DOHH2 (cell line): ENCODE data around the gene MAP2K6.

Experiments
- H3F3A ChIP-seq: fragments of 200-600 bp; sonication (generic), shearing (Covaris generic); 2 replicates; pipeline ENCODE4 v1.6.0; 2016; ENCODE audit warnings: antibody characterized with exemption, mild to moderate bottlenecking; ENCODE audit not compliant: control insufficient read depth, insufficient read depth
- H3K27ac ChIP-seq: fragments of 200-600 bp; sonication (generic); 2 replicates; pipeline ENCODE4 v1.5.1; 2014; ENCODE audit warnings: low read depth, mild to moderate bottlenecking, low read length, moderate library complexity
- H3K27me3 ChIP-seq: fragments of 200-600 bp; sonication (generic); 2 replicates; pipeline ENCODE4 v1.6.1; 2014; ENCODE audit warnings: mild to moderate bottlenecking, low read length, mixed read lengths; ENCODE audit not compliant: control insufficient read depth
- H3K36me3 ChIP-seq: fragments of 200-600 bp; sonication (generic); 2 replicates; pipeline ENCODE4 v1.6.1; 2014; ENCODE audit warnings: mild to moderate bottlenecking, low read length, moderate library complexity, mixed read lengths; ENCODE audit not compliant: control insufficient read depth
- H3K4me1 ChIP-seq: fragments of 200-600 bp; sonication (generic); 2 replicates; pipeline ENCODE4 v1.6.1; 2014; ENCODE audit warnings: mild to moderate bottlenecking, low read length, mixed read lengths; ENCODE audit not compliant: control insufficient read depth
- H3K4me2 ChIP-seq: fragments of 200-600 bp; sonication (generic); 2 replicates; pipeline ENCODE4 v1.6.0; 2014; ENCODE audit warnings: mild to moderate bottlenecking, low read length, moderate library complexity
- H3K4me3 ChIP-seq: fragments of 200-600 bp; sonication (generic); 2 replicates; pipeline ENCODE4 v1.5.1; 2014; ENCODE audit warnings: mild to moderate bottlenecking, low read length, mixed read lengths
- H3K79me2 ChIP-seq: fragments of 200-600 bp; sonication (generic); 2 replicates; pipeline ENCODE4 v1.6.1; 2014; ENCODE audit warnings: mild to moderate bottlenecking, low read length, mixed read lengths; ENCODE audit not compliant: control insufficient read depth
- H3K9me2 ChIP-seq: fragments of 200-600 bp; sonication (generic); replicated peaks from 2 replicates; pipeline ENCODE4 v1.6.1; 2014; ENCODE audit warnings: mild to moderate bottlenecking, low read length, mixed read lengths; ENCODE audit not compliant: control insufficient read depth
- H3K9me3 ChIP-seq: fragments of 200-600 bp; sonication (generic); 2 replicates; pipeline ENCODE4 v1.6.1; 2014; ENCODE audit warnings: antibody characterized with exemption, low read length, mixed read lengths; ENCODE audit not compliant: control insufficient read depth, insufficient read depth
- H4K20me1 ChIP-seq: fragments of 200-600 bp; sonication (generic); 2 replicates; pipeline ENCODE4 v1.6.0; 2014; ENCODE audit warnings: low read depth, mild to moderate bottlenecking, antibody characterized with exemption, low read length, moderate library complexity; ENCODE audit not compliant: control insufficient read depth, insufficient read depth
- EZH2phosphoT487 ChIP-seq: fragments of 200-600 bp; sonication (generic); IDR thresholded peaks from 2 replicates; pipeline ENCODE4 v1.6.1; 2017; ENCODE audit warnings: borderline replicate concordance, mild to moderate bottlenecking, antibody characterized with exemption, low read length, moderate library complexity, mixed read lengths
- TF ChIP-seq, protein P1 (sequence below): fragments of 200-600 bp; sonication (generic); IDR thresholded peaks from one replicate; pipeline ENCODE4 v1.5.1; 2014; ENCODE audit warnings: antibody characterized with exemption, mild to moderate bottlenecking, low read depth, low read length; ENCODE audit not compliant: poor library complexity, severe bottlenecking

The MAP2K6 gene

DNA sequence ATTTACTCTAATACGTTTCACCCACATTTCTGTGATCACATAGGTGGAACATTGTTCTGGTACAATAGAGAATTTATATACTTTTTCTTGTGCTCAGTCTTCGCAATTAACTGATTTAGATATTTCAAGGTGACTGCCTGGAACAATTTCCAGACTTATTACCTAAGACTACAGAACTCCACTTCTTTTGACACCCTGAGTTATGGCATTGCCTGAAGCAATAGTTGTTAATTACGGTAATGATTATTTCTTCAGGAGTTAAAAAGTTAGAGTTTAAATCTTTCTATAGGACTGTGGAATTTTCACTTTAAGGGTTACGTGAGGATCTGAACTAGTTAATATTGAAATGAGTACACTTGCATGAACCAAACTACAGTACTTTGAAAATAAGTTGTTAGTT lies 74.8 kb downstream of the MAP2K6 start:
- H3K79me2 ChIP-seq = no peaks in the 10 kb centered on the region
- H3F3A ChIP-seq = no peaks in the 10 kb centered on the region
- H3K9me3 ChIP-seq = no peaks in the 10 kb centered on the region
- no peak overlapping the region for H3K4me3 ChIP-seq
- no peaks in the 10 kb centered on the region for H3K36me3 ChIP-seq
- peaks cover 11% of the 10 kb centered on the region for H3K27me3 ChIP-seq
- H3K27ac ChIP-seq = no peak overlapping the region
- no peak overlapping the region for H3K4me2 ChIP-seq
- no peaks in the 10 kb centered on the region for H3K9me2 ChIP-seq
- no peaks in the 10 kb centered on the region for H3K4me1 ChIP-seq
- TF ChIP-seq, protein P1, sequence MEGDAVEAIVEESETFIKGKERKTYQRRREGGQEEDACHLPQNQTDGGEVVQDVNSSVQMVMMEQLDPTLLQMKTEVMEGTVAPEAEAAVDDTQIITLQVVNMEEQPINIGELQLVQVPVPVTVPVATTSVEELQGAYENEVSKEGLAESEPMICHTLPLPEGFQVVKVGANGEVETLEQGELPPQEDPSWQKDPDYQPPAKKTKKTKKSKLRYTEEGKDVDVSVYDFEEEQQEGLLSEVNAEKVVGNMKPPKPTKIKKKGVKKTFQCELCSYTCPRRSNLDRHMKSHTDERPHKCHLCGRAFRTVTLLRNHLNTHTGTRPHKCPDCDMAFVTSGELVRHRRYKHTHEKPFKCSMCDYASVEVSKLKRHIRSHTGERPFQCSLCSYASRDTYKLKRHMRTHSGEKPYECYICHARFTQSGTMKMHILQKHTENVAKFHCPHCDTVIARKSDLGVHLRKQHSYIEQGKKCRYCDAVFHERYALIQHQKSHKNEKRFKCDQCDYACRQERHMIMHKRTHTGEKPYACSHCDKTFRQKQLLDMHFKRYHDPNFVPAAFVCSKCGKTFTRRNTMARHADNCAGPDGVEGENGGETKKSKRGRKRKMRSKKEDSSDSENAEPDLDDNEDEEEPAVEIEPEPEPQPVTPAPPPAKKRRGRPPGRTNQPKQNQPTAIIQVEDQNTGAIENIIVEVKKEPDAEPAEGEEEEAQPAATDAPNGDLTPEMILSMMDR = no peak
- no peak for TF ChIP-seq EZH2phosphoT487
- no peaks in the 10 kb centered on the region for H4K20me1 ChIP-seq

DNA sequence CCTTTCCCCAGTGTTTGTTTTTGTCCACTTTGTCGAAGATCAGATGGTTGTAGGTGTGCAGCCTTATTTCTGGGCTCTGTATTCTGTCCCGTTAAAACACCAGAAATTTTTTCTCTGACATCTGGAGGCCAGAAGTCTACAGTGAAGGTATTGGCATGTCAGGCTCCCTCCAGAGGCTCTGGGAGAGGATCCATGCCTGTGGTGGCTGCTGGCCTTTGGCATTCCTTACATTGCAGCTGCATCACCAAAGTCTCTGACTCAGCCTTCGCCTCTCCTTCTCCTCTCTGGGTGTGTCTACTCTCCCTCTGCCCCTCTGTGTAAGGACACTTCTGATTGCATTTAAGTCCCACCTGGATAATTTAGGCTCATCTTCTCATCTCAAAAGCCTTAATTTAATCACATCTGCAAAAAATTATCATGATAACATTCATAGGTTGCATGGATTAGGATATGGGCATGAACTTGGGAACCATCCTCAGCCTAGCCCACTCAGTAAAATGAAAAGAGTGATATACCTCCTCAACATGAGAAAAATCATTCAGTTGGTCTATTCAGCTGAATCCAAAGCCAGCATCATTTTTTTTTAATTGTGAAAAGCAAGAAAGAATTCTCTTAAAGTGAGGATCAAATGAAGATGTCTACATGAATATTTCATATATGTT lies 78.0 kb downstream of the MAP2K6 start:
- H4K20me1 ChIP-seq = no peaks in the 10 kb centered on the region
- peaks cover 4% of the 10 kb centered on the region; the same call in 1 of the 2 replicates for H3K4me1 ChIP-seq
- H3K9me3 ChIP-seq = no peaks in the 10 kb centered on the region
- H3K27me3 ChIP-seq = peaks cover 8% of the 10 kb centered on the region
- H3K79me2 ChIP-seq = no peaks in the 10 kb centered on the region
- no peaks in the 10 kb centered on the region for H3F3A ChIP-seq
- no peaks in the 10 kb centered on the region for H3K36me3 ChIP-seq
- no peaks in the 10 kb centered on the region for H3K9me2 ChIP-seq
- no peak overlapping the region for H3K4me3 ChIP-seq
- TF ChIP-seq EZH2phosphoT487 = no peak
- TF ChIP-seq, protein P1 = no peak
- H3K4me2 ChIP-seq = no peak overlapping the region
- H3K27ac ChIP-seq = no peak overlapping the region

DNA sequence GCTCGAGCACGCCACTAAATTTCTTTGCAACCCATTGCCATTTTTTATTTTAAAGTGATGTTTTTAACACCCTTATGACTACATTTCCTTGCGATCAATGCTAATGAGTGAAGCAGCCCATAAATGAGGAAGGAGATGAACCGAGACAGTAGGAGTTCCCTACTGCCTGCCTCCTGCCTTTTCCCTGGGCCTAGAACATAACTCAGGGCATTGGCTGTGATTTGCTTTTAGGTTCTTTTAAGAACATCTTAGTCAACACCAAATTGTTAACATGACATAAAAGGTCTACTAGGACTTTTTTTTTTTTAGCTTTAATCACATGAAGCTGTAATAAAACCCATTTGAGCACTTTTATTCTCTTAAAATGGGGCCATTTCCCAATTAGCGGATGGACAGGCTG lies 81.3 kb downstream of the MAP2K6 start:
- Histone ChIP-seq H4K20me1 (no peaks in the 10 kb centered on the region), H3K27me3 (peaks cover 15% of the 10 kb centered on the region; the same call in 1 of the 2 replicates), H3K9me3 (no peaks in the 10 kb centered on the region), H3K4me3 (no peak overlapping the region), H3F3A (no peaks in the 10 kb centered on the region), H3K4me2 (no peak overlapping the region), H3K79me2 (no peaks in the 10 kb centered on the region), H3K9me2 (no peaks in the 10 kb centered on the region), H3K27ac (no peak overlapping the region), H3K36me3 (no peaks in the 10 kb centered on the region), H3K4me1 (peaks cover 4% of the 10 kb centered on the region; the same call in 1 of the 2 replicates)
- TF ChIP-seq, protein P1 = no peak
- TF ChIP-seq EZH2phosphoT487 = no peak
